ENCODE data around the gene BIRC2.

The BIRC2 gene

DNA sequence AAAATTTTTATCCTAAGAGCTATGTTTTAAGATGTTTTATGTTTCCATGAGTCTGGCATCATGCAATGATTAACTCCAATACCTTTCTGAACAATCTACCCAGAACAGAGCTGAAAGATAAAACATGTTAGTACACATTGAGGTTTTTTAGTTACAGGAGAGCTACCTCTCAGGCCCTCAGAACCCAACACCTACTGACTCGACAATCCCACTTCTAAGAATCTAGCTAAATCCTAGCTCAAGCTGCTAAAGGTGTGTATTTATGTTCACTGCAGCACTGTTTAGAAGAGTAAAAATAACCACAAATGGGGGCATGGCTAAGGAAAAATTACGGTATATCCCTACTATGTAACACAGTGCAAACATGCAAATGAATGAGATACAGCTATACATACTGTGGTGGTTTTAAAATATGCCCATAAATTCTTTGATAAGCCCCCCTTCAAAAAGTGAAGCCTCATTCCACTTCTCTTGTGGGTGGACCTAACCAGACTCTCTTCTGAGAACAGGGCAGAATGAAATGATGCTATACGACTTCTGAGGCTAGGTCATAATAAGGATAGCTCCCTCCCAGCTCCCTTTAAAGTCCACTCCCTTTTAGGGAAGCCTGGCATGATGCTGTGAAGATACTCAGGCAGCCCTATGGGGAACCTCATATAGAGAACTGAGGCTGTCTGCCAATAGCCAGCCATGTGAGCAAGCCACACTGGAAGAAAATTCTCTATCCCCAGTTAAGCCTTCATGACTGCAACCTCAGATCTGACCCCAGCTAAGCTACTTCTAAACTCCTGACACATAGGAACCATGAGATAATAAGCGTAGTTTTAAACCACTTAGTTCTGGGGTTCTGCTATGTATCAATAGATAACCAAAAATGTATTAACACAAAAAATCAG lies 76.1 kb downstream of the BIRC2 start:
- H3K4me3 ChIP-seq (ENCODE audit: low read depth, low read length) = no peak overlapping the region
- TF ChIP-seq POLR2A (IDR thresholded peaks at IDR 0.05; ENCODE audit: extremely low read depth, insufficient read length) = no peak
- TF ChIP-seq, protein P1, sequence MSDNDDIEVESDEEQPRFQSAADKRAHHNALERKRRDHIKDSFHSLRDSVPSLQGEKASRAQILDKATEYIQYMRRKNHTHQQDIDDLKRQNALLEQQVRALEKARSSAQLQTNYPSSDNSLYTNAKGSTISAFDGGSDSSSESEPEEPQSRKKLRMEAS (IDR thresholded peaks at IDR 0.05; ENCODE audit: low read depth, low read length) = no peak
- no peak for TF ChIP-seq MYC (IDR thresholded peaks at IDR 0.05; ENCODE audit: low read depth, low read length)
- no peak for TF ChIP-seq CTCF (IDR thresholded peaks at IDR 0.05; ENCODE audit: low read depth, low read length)
- DNase-seq (ENCODE audit: low read depth) = no peak

DNA sequence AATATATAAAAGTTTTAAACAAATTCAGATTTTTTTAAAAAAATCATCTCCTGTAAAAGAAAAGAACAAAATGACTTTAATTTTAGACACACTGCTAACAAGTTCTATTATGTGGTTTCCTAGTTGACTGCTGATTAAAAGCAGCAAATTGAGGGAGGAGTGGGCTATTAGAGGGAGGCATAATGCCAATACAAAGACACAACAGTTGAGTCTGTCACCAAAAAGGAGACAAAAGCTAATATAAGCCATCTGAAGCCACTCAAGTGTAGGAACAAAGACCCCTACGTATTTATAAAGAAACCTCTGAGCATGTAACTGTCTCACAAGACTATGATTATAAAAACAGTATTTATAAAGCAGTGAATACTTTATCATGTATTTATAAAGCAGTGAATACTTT lies 76.9 kb downstream of the BIRC2 start:
- no peak overlapping the region for H3K4me3 ChIP-seq (ENCODE audit: low read depth, low read length)
- DNase-seq (ENCODE audit: low read depth) = no peak
- TF ChIP-seq POLR2A (IDR thresholded peaks at IDR 0.05; ENCODE audit: extremely low read depth, insufficient read length) (no peak), CTCF (IDR thresholded peaks at IDR 0.05; ENCODE audit: low read depth, low read length) (no peak), MYC (IDR thresholded peaks at IDR 0.05; ENCODE audit: low read depth, low read length) (no peak)
- TF ChIP-seq, protein P1 (IDR thresholded peaks at IDR 0.05; ENCODE audit: low read depth, low read length) = no peak

DNA sequence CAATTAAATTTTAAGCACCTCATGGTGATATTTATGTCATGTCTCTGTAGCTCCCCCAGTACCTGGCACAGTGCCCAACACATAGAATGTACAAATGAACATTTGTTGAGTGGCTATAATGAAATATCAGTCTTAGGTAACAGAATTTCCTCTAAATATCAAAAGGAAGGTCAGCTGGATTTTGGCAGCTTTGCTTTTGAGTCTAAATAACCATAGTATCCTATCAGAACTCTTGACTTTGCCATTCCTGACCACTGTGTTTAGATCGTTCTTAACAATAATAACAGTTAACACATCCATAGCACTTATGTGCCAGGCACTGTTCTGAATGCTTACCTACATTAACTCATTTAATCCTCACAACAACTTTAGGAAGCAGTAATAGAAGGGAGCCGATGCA lies 79.0 kb downstream of the BIRC2 start:
- no peak overlapping the region for H3K4me3 ChIP-seq (ENCODE audit: low read depth, low read length)
- DNase-seq (ENCODE audit: low read depth) = no peak
- TF ChIP-seq MYC (IDR thresholded peaks at IDR 0.05; ENCODE audit: low read depth, low read length) (no peak), CTCF (IDR thresholded peaks at IDR 0.05; ENCODE audit: low read depth, low read length) (no peak), POLR2A (IDR thresholded peaks at IDR 0.05; ENCODE audit: extremely low read depth, insufficient read length) (no peak)
- TF ChIP-seq, protein P1 (IDR thresholded peaks at IDR 0.05; ENCODE audit: low read depth, low read length) = no peak

- TF ChIP-seq, protein P1 (IDR thresholded peaks at IDR 0.05; ENCODE audit: low read depth, low read length) = no peak
- TF ChIP-seq CTCF (IDR thresholded peaks at IDR 0.05; ENCODE audit: low read depth, low read length) (no peak), POLR2A (IDR thresholded peaks at IDR 0.05; ENCODE audit: extremely low read depth, insufficient read length) (no peak), MYC (IDR thresholded peaks at IDR 0.05; ENCODE audit: low read depth, low read length) (no peak)
- DNase-seq (ENCODE audit: low read depth) = no peak
These were observed 79.6 kb downstream of the BIRC2 start for GRCh38 chr11:102426570-102426969.

DNA sequence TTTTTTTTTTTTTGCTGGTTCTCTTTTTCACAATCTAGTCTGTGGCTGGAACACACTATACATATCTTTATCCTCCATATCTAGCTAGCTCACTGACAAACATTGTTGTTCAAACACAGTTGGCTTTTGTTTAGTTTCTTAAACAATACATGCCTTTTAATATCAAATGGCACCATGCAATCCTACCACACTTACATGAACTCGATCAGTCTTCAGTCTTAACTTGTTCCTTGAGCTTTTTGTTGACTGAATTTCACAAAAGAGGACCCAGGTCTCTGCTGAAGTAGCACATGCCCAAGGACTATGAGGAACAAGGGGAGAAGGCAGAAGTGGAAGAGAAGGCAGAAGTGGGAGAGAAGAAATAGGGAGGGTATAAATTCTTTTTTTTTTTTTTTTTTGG lies 80.1 kb downstream of the BIRC2 start:
- no peak for DNase-seq (ENCODE audit: low read depth)
- no peak overlapping the region for H3K4me3 ChIP-seq (ENCODE audit: low read depth, low read length)
- TF ChIP-seq CTCF (IDR thresholded peaks at IDR 0.05; ENCODE audit: low read depth, low read length) (no peak), POLR2A (IDR thresholded peaks at IDR 0.05; ENCODE audit: extremely low read depth, insufficient read length) (no peak), MYC (IDR thresholded peaks at IDR 0.05; ENCODE audit: low read depth, low read length) (no peak)
- TF ChIP-seq, protein P1 (IDR thresholded peaks at IDR 0.05; ENCODE audit: low read depth, low read length) = no peak

More at GRCh38 chr11:102426570-102426969, 79.6 kb downstream of the BIRC2 start:
- H3K4me3 ChIP-seq (ENCODE audit: low read depth, low read length) = no peak overlapping the region

Measured in NB4 (cell line).